Activated CD8-positive, alpha-beta memory T cell treated with anti-CD3 and anti-CD28 coated beads for 24 hours (primary cell): Measurements from ENCODE around the gene LTBP1.
"Not testable (repeated sequence)": the region's sequence is repeated elsewhere in the genome, so short reads cannot be mapped to it uniquely, and the experiment has no call there.

Experiments
- DNase-seq: peaks from one replicate; pipeline ENCODE4 v3.0.0-alpha.2; 2020

The LTBP1 gene

DNA sequence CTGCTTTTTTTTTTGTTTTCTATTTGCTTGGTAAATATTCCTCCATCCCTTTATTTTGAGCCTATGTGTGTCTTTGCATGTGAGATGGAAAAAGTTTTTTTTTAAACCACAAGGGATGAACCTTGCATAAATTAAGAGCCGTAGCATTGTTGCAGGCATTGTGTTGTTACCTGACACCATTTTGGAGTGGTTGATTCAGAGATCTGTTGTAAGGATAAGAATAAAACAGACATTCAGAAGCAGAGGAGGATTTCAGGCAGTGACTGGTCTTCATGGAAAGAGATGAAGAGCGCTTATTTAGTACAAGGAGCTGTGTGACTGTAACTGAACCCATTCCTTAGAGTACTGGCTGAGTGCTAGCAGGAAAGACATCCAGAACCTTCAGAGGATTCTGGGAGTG, 101.2 kb downstream of the LTBP1 start:
- DNase-seq: no peak

DNA sequence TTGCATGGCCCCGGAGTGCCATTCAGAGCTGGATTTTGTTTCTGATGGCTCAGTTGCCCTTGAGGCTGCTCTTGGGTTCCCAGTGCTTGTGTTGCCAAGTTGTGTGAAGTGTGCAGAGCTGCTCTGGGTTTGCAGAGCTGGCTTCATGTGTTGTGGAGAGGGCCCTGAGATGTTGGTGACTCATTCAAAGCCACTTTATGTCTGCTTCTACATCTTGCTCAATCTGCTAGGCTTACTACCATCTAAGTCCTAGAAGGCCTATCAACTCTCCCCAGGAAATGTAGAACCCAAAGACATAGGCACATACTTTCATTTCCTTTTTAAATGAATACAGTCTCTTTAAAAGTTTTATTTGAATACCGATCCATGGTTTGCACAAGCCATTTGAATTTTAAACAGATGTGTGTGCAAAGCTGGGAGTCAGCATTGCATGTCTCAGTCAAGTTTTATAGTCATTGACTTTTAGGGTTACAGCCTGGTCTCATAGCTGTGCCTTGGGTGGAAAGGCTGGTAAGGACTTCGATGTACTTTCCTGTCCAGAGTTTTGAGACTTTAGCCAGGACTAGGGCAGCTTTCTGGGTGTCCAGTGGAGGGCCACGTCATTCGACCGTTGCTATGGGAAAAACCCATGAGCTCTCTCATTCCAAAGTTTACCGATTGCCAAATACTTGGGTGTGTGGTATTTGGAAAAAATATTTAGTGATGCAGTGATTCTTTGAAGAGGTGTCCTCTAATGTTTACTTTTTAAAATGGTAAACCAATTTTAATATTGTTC, 105.0 kb downstream of the LTBP1 start:
- DNase-seq: no peak

DNA sequence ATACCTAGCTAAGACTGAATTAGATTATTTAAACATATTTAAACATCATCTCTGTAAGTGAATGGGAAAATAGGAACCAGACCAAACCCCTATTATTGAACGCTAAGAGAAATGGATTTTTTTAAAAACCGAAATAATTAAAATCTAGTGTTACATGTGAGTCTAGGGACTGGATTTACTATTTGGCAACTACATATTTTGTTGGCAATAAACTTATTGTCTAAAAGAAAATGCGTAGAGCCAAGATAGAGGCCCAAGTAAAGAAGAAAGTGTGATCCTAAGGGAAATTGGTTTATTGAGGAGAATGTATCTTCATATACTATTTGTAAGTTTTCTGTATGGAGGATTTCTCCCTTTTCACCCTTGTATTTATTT, 105.6 kb downstream of the LTBP1 start:
- no peak for DNase-seq

DNA sequence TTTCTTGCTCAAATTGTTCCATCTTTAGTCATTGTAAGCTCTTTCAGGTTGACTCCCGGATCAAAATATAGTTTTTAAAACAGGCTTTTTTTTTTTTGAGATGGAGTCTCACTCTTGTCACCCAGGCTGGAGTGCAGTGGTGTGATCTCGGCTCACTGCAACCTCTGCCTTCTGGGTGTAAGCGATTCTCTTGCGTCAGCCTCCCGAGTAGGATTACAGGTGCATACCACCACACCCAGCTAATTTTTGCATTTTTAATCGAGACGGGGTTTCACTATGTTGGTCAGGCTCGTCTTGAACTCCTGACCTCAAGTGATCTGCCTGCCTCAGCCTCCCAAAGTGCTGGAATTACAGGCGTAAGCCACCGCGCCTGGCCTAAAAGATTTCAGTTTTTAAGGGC, 106.0 kb downstream of the LTBP1 start:
- DNase-seq: not testable (repeated sequence)

DNA sequence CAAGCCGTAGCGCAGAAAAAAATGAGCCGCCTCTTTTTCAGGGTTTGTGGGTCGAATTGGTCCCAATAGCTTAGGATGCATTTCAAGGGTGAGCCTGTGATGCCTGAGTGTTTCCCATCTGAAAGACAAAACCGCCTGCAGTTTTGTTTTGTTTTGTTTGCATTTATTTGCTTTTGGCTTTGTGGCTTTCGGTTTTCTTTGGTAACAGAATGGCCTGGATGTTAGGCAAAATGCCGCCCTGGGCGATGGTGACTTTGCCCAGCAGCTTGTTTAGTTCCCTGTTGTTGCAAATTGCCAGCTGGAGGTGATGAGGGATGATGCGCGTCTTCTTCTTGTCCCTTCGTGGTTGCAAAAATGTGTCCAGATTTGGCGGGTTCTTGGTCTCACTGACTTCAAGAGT, 109.4 kb downstream of the LTBP1 start:
- no peak for DNase-seq

DNA sequence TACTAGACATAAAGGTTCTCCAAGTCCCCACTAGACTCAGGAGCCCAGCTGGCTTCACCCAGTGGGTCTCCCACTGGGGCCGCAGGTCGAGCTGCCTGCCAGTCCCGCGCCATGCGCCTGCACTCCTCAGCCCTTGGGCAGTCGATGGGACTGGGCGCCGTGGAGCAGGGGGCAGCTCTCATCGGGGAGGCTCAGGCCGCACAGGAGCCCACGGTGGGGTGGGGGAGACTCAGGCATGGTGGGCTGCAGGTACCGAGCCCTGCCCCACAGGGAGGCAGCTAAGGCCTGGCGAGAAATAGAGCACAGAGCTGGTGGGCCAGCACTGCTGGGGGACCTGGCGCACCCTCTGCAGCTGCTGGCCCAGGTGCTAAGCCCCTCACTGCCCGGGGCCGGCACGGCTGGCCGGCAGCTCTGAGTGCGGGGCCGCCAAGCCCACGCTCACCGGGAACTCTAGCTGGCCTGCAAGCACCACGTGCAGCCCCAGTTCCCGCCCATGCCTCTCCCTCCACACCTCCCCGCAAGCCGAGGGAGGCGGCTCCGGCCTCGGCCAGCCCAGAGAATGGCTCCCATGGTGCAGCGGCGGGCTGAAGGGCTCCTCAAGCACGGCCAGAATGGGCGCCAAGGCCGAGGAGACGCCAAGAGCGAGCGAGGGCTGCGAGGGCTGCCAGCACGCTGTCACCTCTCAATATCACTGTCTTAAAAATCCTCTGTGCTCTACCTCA, 110.7 kb downstream of the LTBP1 start:
- not testable (repeated sequence) for DNase-seq

DNA sequence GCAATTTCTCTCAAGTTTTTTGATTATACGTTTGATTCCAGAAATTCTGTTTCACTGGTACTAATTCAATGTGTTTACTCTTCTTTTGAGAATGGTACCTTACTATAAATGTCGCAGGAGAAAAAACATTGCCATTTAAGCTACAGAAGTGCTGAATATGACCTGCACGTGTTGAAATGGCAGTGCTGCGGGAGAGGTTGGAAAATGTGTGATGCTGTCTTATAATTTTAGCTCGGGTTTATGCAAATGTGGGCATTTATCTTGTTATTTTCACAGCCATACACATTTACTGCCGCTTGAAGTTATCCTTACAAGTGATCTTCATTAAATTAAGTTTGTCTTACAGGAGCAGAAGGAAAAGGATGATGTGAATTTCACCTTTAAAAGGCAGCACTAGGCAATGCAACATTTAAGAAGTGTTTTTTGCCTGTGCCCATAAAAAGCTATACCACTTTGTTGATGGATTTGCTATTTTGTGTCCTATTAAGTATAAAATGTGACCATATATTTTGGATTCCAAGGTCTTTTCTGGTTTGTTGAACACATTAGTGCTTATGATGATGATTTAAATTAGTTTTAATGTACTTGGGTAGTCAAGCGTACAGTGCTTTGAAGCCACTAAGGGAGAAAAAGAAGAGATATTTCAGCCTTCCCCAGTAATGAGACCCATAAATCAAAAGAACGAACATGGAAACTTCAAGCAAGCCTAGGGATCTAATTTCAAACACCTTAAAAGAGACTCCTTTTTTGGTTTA, 112.1 kb downstream of the LTBP1 start:
- DNase-seq: no peak

DNA sequence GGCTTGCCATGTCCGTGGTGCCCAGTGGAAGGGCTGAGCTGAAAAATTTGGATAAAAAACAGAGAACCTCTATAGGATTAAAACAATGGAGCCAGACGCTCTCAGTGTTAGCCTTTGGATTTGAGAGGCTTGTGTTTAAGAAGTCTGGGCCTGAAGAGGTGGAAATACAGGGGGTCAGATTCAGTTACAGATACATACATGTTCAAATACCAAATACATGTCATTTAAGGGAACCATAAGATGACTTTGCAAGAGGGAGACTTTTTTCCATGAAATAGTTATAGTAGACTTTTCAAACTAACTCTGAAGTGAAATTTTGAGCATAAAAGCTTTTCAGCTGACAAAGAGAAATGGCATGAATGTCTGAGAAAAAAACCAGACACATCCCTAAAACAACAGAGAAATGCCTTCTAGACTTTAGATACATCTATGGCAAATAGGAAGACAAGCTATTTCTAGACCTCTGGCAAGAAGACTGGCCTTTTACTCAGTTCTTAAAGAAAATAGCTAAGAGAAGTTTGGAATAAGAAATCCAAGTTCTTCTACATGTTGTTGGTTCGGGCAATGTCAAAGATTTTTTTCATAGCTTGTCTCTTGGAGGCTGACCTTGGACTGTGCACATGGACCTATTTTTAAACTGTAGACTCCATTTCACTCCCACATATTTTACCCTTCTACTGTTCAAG, 112.9 kb downstream of the LTBP1 start:
- DNase-seq: no peak

DNA sequence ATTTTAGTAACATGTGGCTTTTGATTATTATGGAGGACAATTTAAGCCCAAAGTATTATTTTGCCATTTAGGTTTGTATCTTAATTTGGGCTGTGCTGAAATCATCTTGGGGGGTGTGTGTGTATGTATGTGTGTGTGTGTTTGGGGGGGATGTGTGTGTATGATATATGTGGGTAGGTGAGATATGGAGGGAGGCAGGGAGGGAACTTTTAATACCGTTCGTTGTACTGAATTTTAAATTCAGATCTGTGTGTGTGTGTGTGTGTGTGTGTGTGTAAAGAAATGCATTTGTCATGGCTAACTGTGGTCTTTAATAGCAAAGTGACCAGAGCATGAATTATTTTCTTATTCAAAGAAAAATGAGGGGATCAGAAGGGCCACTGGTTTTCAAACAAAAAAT, 113.7 kb downstream of the LTBP1 start:
- DNase-seq: no peak

DNA sequence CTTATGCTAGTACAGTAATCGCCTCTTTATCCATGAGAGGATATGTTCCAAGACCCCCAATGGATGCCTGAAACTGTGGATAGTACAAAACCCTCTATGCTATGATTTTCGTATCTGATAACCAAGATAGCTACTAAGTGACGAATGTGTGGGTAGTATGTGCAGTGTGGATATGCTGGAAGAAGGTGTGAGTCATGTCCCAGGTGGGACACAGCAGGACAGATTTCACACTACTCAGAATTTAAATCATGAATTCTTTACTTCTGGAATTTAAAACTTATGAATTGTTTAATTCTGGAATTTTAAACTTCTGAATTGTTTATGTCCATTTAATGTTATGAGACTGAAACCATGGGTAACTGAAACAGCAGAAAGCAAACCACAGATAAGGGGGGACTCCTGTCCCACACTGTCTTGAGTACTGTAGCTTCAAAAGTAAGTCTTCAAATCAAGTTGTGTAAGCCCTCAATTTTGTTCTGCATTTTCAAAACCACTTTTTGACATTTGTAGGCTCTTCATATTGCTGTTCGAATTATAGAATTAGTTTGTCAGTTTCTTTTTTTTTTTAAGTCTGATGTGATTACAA, 116.0 kb downstream of the LTBP1 start:
- DNase-seq: no peak

DNA sequence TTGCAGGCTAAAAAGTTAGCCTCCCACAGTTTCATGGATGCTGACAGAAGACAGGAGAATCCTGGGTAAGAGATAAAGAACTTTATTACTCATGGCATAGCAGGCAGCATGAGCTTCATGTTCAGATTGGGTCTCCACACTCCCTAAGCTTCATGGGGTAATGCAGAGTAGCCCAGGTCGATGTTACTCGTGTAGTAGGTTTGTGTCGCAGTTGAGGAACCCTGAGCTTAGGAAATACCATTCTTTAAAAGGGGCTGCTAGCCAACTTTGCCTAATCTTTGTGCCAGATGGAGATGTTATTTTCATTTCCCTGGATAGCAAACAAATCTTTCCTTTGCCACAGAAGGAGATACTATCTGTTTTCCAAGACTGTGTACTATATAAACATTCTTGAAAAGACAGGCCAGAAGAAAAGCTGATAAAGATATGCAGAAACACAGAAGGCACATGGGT, 117.6 kb downstream of the LTBP1 start:
- DNase-seq: no peak

DNA sequence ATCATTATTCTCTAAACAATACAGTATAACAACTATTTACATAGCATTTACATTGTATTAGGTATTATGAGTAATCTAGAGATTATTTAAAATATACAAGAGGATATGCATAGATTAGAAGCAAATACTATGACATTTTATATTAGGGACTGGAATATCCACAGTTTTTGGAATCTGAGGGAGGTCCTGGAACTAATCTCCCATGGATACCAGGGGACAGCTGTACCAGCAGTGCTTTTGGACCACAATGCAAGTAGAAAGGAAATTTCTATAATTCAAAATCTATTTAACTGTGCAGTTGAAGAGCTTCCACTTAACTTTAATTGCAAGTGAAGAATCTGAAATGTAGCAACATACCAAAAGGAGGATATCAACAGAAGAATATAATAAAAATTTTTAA, 120.8 kb downstream of the LTBP1 start:
- no peak for DNase-seq

DNA sequence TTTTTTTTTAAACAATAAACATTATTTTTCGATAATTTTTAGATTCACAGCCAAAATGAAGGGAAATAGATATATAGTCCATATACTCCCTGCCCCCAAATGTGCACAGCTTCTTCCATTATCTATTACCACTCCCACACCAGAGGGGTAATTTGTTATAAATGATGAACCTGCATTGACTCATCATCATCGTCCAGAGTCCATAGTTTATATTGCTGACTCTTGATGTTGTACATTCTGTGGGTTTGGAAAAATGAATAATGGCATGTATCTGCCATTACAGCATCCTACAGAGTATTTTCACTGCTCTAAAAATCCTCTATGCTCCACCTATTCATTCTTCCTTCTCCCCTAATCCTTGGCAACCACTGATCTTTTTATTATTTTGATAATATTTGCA, 121.5 kb downstream of the LTBP1 start:
- DNase-seq: no peak

DNA sequence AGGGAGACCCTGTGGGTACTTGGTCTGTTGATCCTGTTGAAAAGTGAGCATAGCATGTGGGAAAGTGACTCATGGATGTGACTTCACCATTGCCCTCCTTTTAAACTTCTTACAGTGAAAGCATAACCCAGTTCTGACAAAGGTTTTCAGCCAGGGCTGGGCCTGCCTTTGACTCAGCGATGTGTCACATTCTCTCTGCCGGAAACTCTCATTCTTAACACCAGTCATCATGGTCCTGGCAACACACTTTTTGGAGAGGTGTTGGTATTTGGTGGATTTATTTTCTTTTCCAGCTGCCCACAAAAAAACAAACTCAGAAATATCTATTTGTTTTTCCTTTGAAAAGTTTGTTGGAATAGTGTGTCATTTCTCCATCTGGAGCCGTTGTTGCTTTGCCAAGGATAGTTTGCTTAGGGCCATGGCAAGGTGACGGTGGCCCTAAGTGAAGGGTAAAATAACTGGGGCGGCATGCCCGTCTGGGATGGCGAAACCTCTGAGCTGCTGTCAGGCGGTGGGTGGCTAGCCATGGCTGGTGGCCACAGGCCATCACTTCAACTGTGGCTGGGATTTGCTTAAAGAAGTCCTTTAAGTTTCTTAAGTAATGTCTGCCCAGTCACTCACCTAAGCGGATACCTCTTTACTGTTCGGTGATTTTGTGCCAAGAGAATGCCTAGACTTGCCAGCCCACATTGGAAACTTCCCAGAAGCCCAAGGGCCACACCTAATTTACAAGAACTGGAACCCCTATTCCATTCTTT, 123.3 kb downstream of the LTBP1 start:
- no peak for DNase-seq

DNA sequence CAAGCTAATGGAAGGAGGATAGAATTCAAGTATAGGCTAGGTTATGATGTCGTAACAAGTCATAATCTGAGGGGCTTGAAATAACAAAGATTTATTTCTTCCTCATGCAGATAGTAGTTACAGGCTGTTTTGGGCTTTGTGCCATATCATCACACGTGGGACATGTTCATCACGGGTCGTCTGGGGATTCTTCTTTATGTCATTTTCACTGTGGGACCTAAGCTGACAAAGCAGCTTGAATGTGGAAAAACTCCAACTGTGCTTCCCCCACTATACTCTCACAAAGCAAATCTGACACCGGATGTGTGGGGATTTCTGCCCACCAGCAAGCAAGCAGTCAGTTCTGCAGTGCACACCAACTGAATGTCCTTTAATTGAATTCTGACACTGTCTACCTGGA, 124.8 kb downstream of the LTBP1 start:
- no peak for DNase-seq

DNA sequence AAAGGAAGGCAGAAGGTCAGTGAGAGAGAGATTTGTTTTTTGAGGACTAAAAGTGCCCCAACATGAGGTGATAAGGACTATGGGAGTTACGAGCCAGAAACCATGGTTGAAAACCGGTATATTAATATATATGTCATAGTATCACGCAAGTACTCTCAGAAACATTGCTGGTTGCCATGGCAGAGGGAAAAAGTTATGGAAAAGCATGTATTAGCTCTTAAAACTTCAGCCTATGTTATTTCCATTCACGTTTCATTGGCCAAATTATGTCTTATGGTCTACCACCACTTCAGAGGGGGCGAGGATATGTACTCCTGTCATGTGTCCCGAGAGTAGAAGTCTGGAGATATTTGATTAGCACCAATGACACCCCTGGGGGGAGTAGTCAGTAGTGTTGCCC, 125.9 kb downstream of the LTBP1 start:
- DNase-seq: no peak

DNA sequence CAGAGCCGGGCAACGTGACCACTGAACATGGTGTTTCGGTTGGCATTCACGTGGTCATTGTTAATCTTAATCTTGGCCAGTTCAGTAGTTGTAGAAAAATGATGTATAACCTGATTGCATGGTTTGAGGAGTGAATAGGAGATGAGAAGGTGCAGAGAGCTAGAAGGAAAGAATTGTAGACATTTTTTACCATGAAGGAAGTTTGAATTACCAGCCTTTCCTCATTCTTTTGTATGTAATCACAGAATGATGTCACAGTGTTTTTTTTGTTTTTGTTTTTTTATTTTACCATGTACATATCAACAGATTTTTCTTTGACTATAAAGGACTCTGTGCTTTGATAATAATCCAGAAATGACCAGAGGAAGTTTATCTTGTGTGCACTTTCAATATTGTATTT, 126.3 kb downstream of the LTBP1 start:
- no peak for DNase-seq

DNA sequence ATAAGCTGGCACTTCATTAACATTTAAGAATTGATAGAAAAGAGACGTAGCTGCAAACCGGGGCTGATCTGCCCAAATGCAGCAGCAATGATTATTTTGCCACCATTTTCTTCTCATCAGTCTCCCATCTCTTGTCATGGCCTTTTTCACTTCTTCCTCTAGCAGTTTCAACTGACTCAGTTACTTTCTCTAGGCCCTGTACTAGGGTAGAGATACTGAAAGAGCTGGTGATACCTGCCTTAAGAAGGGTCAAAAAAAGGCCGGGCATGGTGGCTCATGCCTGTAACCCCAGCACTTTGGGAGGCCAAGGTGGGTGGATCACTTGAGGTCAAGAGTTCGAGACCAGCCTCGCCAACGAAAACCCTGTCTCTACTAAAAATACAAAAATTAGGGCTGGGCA, 127.4 kb downstream of the LTBP1 start:
- DNase-seq: no peak

DNA sequence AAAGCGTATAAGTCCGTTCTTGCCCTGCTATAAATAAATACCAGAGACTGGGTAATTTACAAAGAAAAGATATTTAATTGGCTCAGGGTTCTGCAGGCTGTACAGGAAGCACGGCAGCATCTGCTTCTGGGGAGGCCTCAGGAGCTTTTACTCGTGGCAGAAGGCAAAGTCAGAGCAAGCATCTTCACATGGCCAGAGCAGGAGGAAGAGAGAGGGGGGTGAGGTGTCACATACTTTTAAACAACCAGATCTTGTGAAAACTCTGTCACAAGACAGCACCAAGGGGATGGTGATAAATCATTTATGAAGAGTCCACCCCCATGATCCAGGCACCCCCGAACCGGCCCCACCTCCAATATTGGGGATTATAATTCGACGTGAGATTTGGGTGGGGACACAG, 130.6 kb downstream of the LTBP1 start:
- DNase-seq: no peak

DNA sequence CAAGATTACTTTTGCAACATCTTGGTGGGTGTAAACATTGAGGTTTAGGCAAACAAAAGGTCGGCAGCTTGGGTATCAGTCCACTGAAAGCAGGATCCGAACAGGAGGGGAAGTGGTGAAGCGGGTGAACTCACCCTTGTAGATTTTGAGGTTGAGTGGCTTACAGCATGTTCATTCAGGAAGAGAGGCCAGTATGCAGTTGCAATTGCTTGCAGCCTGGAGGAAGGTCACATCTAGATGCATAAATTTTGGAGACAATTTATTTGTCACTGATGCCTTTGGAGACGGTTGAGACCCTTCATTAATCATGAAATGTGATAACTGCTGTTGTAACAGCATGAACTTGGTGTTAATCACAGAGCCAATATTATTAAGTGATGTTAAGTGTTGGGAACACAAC, 131.1 kb downstream of the LTBP1 start:
- DNase-seq: no peak

DNA sequence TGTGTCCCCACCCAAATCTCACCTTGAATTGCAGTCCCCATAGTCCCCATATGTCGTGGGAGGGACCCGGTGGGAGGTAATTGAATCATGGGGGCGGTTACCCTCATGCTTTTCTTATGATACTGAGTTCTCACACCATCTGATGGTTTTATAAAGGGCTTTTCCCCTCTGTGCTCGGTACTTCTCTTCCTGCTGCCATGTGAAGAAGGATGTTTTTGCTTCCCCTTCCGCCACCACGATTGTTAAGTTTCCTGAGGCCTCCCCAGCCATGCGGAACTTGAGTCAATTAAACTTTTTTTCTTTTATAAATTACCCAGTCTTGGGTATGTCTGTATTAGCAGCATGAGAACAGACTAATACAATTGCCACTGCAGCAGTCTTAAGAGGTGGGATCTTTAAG, 134.9 kb downstream of the LTBP1 start:
- no peak for DNase-seq
